Tibial nerve (tissue), 4 donors: ENCODE results near the gene NKD2.

Experiments
- CTCF ChIP-seq, 5 experiments: fragments of 200-600 bp in 3 of 5; fragments of 450-650 bp in 2 of 5; sonication (generic) in 3 of 5; IDR thresholded peaks; one replicate each; pipeline ENCODE4 v1.5.1; 2016 to 2019; ENCODE audit warnings: antibody characterized with exemption in 5 of 5, mild to moderate bottlenecking in 3 of 5, moderate library complexity in 2 of 5
- EP300 ChIP-seq, 2 donors: sonication (generic); formaldehyde crosslinking; IDR thresholded peaks; one replicate each; pipeline ENCODE4 v1.6.1; 2017; ENCODE audit warnings: antibody characterized with exemption in 2 of 2, mild to moderate bottlenecking in 1 of 2
- POLR2A ChIP-seq, 2 donors: fragments of 450-650 bp; IDR thresholded peaks; one replicate each; pipeline ENCODE4 v1.6.1; 2017; ENCODE audit warnings: antibody characterized with exemption in 2 of 2, mild to moderate bottlenecking in 2 of 2, moderate library complexity in 2 of 2

GRCh38 chr5:1009359-1010180, 968 bp downstream of the NKD2 start:
- TF ChIP-seq CTCF (IDR thresholded peaks at IDR 0.05) (no peak), POLR2A (IDR thresholded peaks at IDR 0.05) (no peak), EP300 (IDR thresholded peaks at IDR 0.05) (no peak)
